ENCODE data around the gene KCNMB1.

Gene KCNMB1

GRCh38 chr5:170375283-170375682 lies 13.9 kb downstream of the KCNMB1 start:
- FAIRE-seq: no peak

- no peak for FAIRE-seq
Observed at GRCh38 chr5:170372971-170373370, 16.2 kb downstream of the KCNMB1 start.

- no peak for FAIRE-seq
Observed at GRCh38 chr5:170368586-170368985, 20.6 kb downstream of the KCNMB1 start.

- FAIRE-seq: no peak
Observed at GRCh38 chr5:170366276-170366675, 22.9 kb downstream of the KCNMB1 start.

- FAIRE-seq: no peak
Observed at GRCh38 chr5:170365831-170366230, 23.3 kb downstream of the KCNMB1 start.

GRCh38 chr5:170365011-170365410 lies 24.2 kb downstream of the KCNMB1 start:
- no peak for FAIRE-seq

- no peak for FAIRE-seq
Observed at GRCh38 chr5:170363671-170364070, 25.5 kb downstream of the KCNMB1 start.

- no peak for FAIRE-seq
Observed at GRCh38 chr5:170362656-170363055, 26.5 kb downstream of the KCNMB1 start.

- no peak for FAIRE-seq
Observed at GRCh38 chr5:170362102-170362501, 27.1 kb downstream of the KCNMB1 start.

GRCh38 chr5:170361616-170362015 lies 27.6 kb downstream of the KCNMB1 start:
- FAIRE-seq: no peak

- no peak for FAIRE-seq
Observed at GRCh38 chr5:170361116-170361515, 28.1 kb downstream of the KCNMB1 start.

- no peak for FAIRE-seq
Observed at GRCh38 chr5:170360709-170361108, 28.5 kb downstream of the KCNMB1 start.

GRCh38 chr5:170357955-170358444 lies 31.2 kb downstream of the KCNMB1 start:
- FAIRE-seq: no peak

GRCh38 chr5:170355601-170356098 lies 33.5 kb downstream of the KCNMB1 start:
- no peak for FAIRE-seq

GRCh38 chr5:170353961-170354360 lies 35.2 kb downstream of the KCNMB1 start:
- FAIRE-seq: no peak

- FAIRE-seq: no peak
Observed at GRCh38 chr5:170353011-170353761, 36.0 kb downstream of the KCNMB1 start.

- FAIRE-seq: no peak
Observed at GRCh38 chr5:170348137-170348633, 41.0 kb downstream of the KCNMB1 start.

- no peak for FAIRE-seq
Observed at GRCh38 chr5:170347022-170347567, 42.1 kb downstream of the KCNMB1 start.

GRCh38 chr5:170345971-170346370 lies 43.2 kb downstream of the KCNMB1 start:
- no peak for FAIRE-seq

GRCh38 chr5:170343177-170343576 lies 46.0 kb downstream of the KCNMB1 start:
- no peak for FAIRE-seq

GRCh38 chr5:170342153-170342725 lies 46.9 kb downstream of the KCNMB1 start:
- no peak for FAIRE-seq

- no peak for FAIRE-seq
Observed at GRCh38 chr5:170341545-170341944, 47.6 kb downstream of the KCNMB1 start.

GRCh38 chr5:170339780-170340167 lies 49.4 kb downstream of the KCNMB1 start:
- no peak for FAIRE-seq
